ENCODE results near the gene RETN.
A peak's percentile ranks its signal among the peaks of the same experiment; 100 is the strongest.
"Not testable (repeated sequence)": the region's sequence is repeated elsewhere in the genome, so short reads cannot be mapped to it uniquely, and the experiment has no call there.

RETN gene

GRCh38 chr19:7637374-7638256, 31.2 kb upstream of the RETN start:
- peak in 1 of 2 donors; percentile 13 for DNase-seq (ENCODE audit: low read depth in 2 of 2)

GRCh38 chr19:7638802-7639465, 29.9 kb upstream of the RETN start:
- no peak for DNase-seq (ENCODE audit: low read depth in 2 of 2)

- DNase-seq (ENCODE audit: low read depth in 2 of 2): no peak
Observed at GRCh38 chr19:7639863-7640348, 28.9 kb upstream of the RETN start.

- no peak for DNase-seq (ENCODE audit: low read depth in 2 of 2)
Observed at GRCh38 chr19:7640803-7641202, 28.0 kb upstream of the RETN start.

- no peak for DNase-seq (ENCODE audit: low read depth in 2 of 2)
Observed at GRCh38 chr19:7641290-7642276, 27.3 kb upstream of the RETN start.

- DNase-seq (ENCODE audit: low read depth in 2 of 2): no peak
Observed at GRCh38 chr19:7642295-7643030, 26.4 kb upstream of the RETN start.

- no peak for DNase-seq (ENCODE audit: low read depth in 2 of 2)
Observed at GRCh38 chr19:7643031-7643415, 25.8 kb upstream of the RETN start.

GRCh38 chr19:7643629-7644549, 25.0 kb upstream of the RETN start:
- DNase-seq (ENCODE audit: low read depth in 2 of 2): not testable (repeated sequence)

GRCh38 chr19:7644550-7644877, 24.3 kb upstream of the RETN start:
- no peak for DNase-seq (ENCODE audit: low read depth in 2 of 2)

- DNase-seq (ENCODE audit: low read depth in 2 of 2): no peak
Observed at GRCh38 chr19:7645163-7645562, 23.7 kb upstream of the RETN start.

GRCh38 chr19:7645656-7646425, 23.0 kb upstream of the RETN start:
- DNase-seq (ENCODE audit: low read depth in 2 of 2): no peak

GRCh38 chr19:7646426-7646700, 22.5 kb upstream of the RETN start:
- DNase-seq (ENCODE audit: low read depth in 2 of 2): no peak

GRCh38 chr19:7647156-7647555, 21.7 kb upstream of the RETN start:
- DNase-seq (ENCODE audit: low read depth in 2 of 2): no peak

- DNase-seq (ENCODE audit: low read depth in 2 of 2): no peak
Observed at GRCh38 chr19:7648265-7649014, 20.4 kb upstream of the RETN start.

- no peak for DNase-seq (ENCODE audit: low read depth in 2 of 2)
Observed at GRCh38 chr19:7650148-7650547, 18.7 kb upstream of the RETN start.

- DNase-seq (ENCODE audit: low read depth in 2 of 2): peak; percentile 59 to 64
Observed at GRCh38 chr19:7652061-7652641, 16.7 kb upstream of the RETN start.

GRCh38 chr19:7654401-7654800, 14.4 kb upstream of the RETN start:
- DNase-seq (ENCODE audit: low read depth in 2 of 2): no peak

GRCh38 chr19:7655581-7655980, 13.3 kb upstream of the RETN start:
- no peak for DNase-seq (ENCODE audit: low read depth in 2 of 2)

All from stimulated activated CD8-positive, alpha-beta memory T cell treated with anti-CD3 and anti-CD28 coated beads, Interleukin-15, amount 100 ng/mL, for 4 hours (primary cell).